PC-3 (cell line): Measurements from ENCODE around the gene TMPRSS7. TPM values are rescaled to one million over a fixed set of nuclear protein-coding genes. Genes with fewer than 3 reads are reported as not detected.

ENCODE experiments used
- ATAC-seq: fragments of 200-7000 bp; cut with Tn5 transposase; 2 replicates; pipeline ENCODE4 v1.9.1; 2020; ENCODE audit warnings: mild to moderate bottlenecking, moderate library complexity
- BruUV-seq: library from RNA; stranded (reverse); fragments of 400-500 nt; replicated peaks from 2 replicates; lab custom pipeline; 2021; lab: Mats Ljungman, UMichigan
- CTCF ChIA-PET: fragments of 300-600 bp; sonication (Branson Sonifier 250); formaldehyde crosslinking; loops from one replicate; lab custom pipeline; 2022; ENCODE audit warnings: antibody characterized with exemption; lab: Charles Lee
- POLR2A ChIA-PET: fragments of 300-600 bp; sonication (Branson Sonifier 250); formaldehyde crosslinking; loops from one replicate; lab custom pipeline; 2022; ENCODE audit warnings: antibody characterized with exemption; ENCODE audit not compliant: unreplicated experiment; lab: Charles Lee
- DNase-seq: peaks from one replicate; pipeline ENCODE4 v3.0.0-alpha.2; 2015
- H2AFZ ChIP-seq: fragments of 300-600 bp; sonication (generic); 2 replicates; pipeline ENCODE4 v1.6.0; 2016; ENCODE audit warnings: antibody characterized with exemption, low read length
- H3F3A ChIP-seq: fragments of 300-600 bp; sonication (generic); one replicate; pipeline ENCODE4 v1.6.0; 2017; ENCODE audit warnings: antibody characterized with exemption, low read length, control low read depth, mild to moderate bottlenecking; ENCODE audit not compliant: unreplicated experiment
- H3K27ac ChIP-seq: fragments of 300-600 bp; sonication (generic); 2 replicates; pipeline ENCODE4 v1.5.1; 2016; ENCODE audit warnings: mild to moderate bottlenecking, low read length
- H3K27me3 ChIP-seq: fragments of 300-600 bp; sonication (generic); 2 replicates; pipeline ENCODE4 v1.6.1; 2016; ENCODE audit warnings: low read length, mixed read lengths
- H3K36me3 ChIP-seq: fragments of 300-600 bp; sonication (generic); 2 replicates; pipeline ENCODE4 v1.6.1; 2016; ENCODE audit warnings: low read depth, mixed run types, low read length, mixed read lengths
- H3K4me1 ChIP-seq: fragments of 300-600 bp; sonication (generic); 2 replicates; pipeline ENCODE4 v1.5.1; 2016; ENCODE audit warnings: low read length; ENCODE audit not compliant: insufficient read depth
- H3K4me2 ChIP-seq: fragments of 300-600 bp; sonication (generic); 2 replicates; pipeline ENCODE4 v1.6.0; 2016; ENCODE audit warnings: low read length
- H3K4me3 ChIP-seq: fragments of 300-600 bp; sonication (generic); 2 replicates; pipeline ENCODE4 v1.5.1; 2016; ENCODE audit warnings: mild to moderate bottlenecking, low read length, mixed read lengths
- H3K79me2 ChIP-seq: fragments of 300-600 bp; sonication (generic); 2 replicates; pipeline ENCODE4 v1.6.1; 2017; ENCODE audit warnings: low read length, mixed read lengths
- H3K9ac ChIP-seq: fragments of 300-600 bp; sonication (generic); 2 replicates; pipeline ENCODE4 v1.6.0; 2016; ENCODE audit warnings: mild to moderate bottlenecking, low read length
- H3K9me2 ChIP-seq: fragments of 300-600 bp; sonication (generic); replicated peaks from 2 replicates; pipeline ENCODE4 v1.6.1; 2016; ENCODE audit warnings: mixed run types, low read length, mixed read lengths
- H3K9me3 ChIP-seq: fragments of 300-600 bp; sonication (generic); 2 replicates; pipeline ENCODE4 v1.6.1; 2016; ENCODE audit warnings: low read length, mixed read lengths
- H4K20me1 ChIP-seq: fragments of 300-600 bp; sonication (generic); 2 replicates; pipeline ENCODE4 v1.6.1; 2016; ENCODE audit warnings: low read length, mixed read lengths
- EZH2 ChIP-seq: fragments of 300-600 bp; sonication (generic); IDR thresholded peaks from one replicate; pipeline ENCODE4 v1.6.1; 2017; ENCODE audit warnings: antibody characterized with exemption, mild to moderate bottlenecking, low read length; ENCODE audit not compliant: unreplicated experiment
- EZH2phosphoT487 ChIP-seq: fragments of 300-600 bp; sonication (generic); IDR thresholded peaks from 2 replicates; pipeline ENCODE4 v1.6.1; 2018; ENCODE audit warnings: mild to moderate bottlenecking, antibody characterized with exemption, low read length, borderline replicate concordance
- intact Hi-C: fragments of 100-400 bp; cut with micrococcal nuclease; formaldehyde crosslinking; loops from 2 replicates; pipeline ENCODE4 v1.9.0; 2023
- total RNA-seq: library from RNA; depleted of rRNA; stranded (reverse); fragments of >200 nt; gene quantifications from 2 replicates; pipeline ENCODE4 v1.2.3, GENCODE V29; 2014
- TF ChIP-seq, protein P1 (sequence below): fragments of 300-600 bp; sonication (generic); conservative IDR thresholded peaks from 2 replicates; pipeline ENCODE4 v1.5.1; 2017; ENCODE audit warnings: antibody characterized with exemption, low read depth, mild to moderate bottlenecking, low read length

TMPRSS7 gene
- total RNA-seq, 1 experiment from 2014 or later = 0.33 TPM

DNA sequence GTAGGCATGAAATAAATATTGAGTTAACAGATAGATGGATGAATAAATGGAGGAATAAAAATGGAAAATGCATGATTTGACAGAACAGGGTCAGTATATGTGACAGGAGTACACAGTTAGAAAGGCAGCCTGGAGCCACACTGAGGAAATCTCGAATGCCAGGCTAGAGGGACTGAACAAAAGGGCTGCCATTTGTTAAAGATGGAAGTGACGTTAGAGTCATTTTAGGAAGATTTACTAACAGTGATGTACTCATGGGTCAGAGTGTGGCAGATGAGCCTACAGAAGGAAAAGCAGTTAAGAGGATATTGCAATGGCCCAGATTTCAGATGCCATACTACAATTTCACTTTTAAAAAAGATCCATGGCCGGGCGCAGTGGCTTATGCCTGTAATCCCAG lies 7.4 kb upstream of the TMPRSS7 start:
- DNase-seq (no peak), ATAC-seq (no peak)
- Histone ChIP-seq H3F3A (no peaks in the 10 kb centered on the region), H3K4me2 (no peak overlapping the region), H3K9me2 (no peaks in the 10 kb centered on the region), H3K27ac (no peak overlapping the region), H2AFZ (no peak overlapping the region), H3K4me3 (no peak overlapping the region), H3K4me1 (no peaks in the 10 kb centered on the region), H3K9ac (no peak overlapping the region), H3K36me3 (no peaks in the 10 kb centered on the region), H3K79me2 (no peaks in the 10 kb centered on the region), H4K20me1 (no peaks in the 10 kb centered on the region), H3K9me3 (no peaks in the 10 kb centered on the region), H3K27me3 (no peaks in the 10 kb centered on the region)
- ChIA-PET POLR2A (no interaction called here), CTCF (no interaction called here)
- BruUV-seq = no TSS peak
- intact Hi-C loops = no loop called here
- TF ChIP-seq, protein P1, sequence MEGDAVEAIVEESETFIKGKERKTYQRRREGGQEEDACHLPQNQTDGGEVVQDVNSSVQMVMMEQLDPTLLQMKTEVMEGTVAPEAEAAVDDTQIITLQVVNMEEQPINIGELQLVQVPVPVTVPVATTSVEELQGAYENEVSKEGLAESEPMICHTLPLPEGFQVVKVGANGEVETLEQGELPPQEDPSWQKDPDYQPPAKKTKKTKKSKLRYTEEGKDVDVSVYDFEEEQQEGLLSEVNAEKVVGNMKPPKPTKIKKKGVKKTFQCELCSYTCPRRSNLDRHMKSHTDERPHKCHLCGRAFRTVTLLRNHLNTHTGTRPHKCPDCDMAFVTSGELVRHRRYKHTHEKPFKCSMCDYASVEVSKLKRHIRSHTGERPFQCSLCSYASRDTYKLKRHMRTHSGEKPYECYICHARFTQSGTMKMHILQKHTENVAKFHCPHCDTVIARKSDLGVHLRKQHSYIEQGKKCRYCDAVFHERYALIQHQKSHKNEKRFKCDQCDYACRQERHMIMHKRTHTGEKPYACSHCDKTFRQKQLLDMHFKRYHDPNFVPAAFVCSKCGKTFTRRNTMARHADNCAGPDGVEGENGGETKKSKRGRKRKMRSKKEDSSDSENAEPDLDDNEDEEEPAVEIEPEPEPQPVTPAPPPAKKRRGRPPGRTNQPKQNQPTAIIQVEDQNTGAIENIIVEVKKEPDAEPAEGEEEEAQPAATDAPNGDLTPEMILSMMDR = no peak
- no peak for TF ChIP-seq EZH2
- TF ChIP-seq EZH2phosphoT487 = no peak

DNA sequence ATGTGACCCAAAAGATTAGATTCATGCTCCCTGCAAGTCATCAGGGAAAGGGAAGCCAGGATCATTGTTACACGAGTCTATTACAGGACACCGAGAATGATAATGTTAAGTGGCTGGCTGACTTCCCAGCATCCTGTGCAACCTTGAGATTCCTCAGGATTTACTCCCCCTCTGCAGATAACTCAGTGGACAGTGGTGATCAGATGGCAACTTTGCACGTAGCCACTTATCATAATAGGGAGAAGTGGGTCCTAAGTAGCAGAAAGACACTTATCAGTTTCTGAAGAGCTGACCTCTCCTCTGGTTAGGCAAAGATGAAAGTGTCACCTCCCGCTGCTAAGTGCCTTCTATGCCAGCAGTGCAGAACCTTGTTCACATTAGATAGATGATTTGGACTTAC lies 6.7 kb upstream of the TMPRSS7 start:
- no peaks in the 10 kb centered on the region for H3K79me2 ChIP-seq
- intact Hi-C loops = no loop called here
- H3K27ac ChIP-seq = no peak overlapping the region
- no peak overlapping the region for H2AFZ ChIP-seq
- no peak for DNase-seq
- CTCF ChIA-PET = no interaction called here
- no peak for TF ChIP-seq EZH2
- TF ChIP-seq, protein P1 = no peak
- no peak for TF ChIP-seq EZH2phosphoT487
- H3K27me3 ChIP-seq = no peaks in the 10 kb centered on the region
- no TSS peak for BruUV-seq
- POLR2A ChIA-PET = interaction anchor here (0.7 kb wide), 1 partner anchor 258 kb away, joined by 5 read pairs; no protein-coding TSS in a partner anchor
- H3K4me2 ChIP-seq = no peak overlapping the region
- no peaks in the 10 kb centered on the region for H3K9me2 ChIP-seq
- no peaks in the 10 kb centered on the region for H3F3A ChIP-seq
- H3K36me3 ChIP-seq = no peaks in the 10 kb centered on the region
- H4K20me1 ChIP-seq = no peaks in the 10 kb centered on the region
- no peak overlapping the region for H3K9ac ChIP-seq
- no peaks in the 10 kb centered on the region for H3K4me1 ChIP-seq
- no peak overlapping the region for H3K4me3 ChIP-seq
- no peaks in the 10 kb centered on the region for H3K9me3 ChIP-seq
- no peak for ATAC-seq

DNA sequence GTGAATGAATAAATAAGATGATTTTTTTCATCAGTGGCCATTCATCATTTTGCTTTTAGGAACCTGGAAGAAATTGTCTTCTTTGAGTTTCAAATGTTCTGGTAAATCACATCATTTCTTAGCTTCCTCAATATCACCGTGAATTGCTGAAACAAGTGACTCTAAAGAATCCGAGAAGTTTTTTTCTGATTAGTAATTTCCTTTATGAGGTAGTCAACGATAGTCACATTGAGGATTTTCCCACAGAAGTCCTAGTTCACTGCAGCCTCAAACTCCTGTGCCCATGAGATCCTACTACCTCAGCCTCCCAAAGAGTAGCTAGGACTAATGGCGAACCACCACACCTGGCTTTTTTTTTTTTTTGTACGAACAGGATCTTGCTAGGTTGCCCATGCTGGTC lies 3.6 kb upstream of the TMPRSS7 start:
- Histone ChIP-seq H3K9ac (no peak overlapping the region), H3K4me2 (no peak overlapping the region), H2AFZ (no peak overlapping the region), H3K79me2 (no peaks in the 10 kb centered on the region), H3K27me3 (no peaks in the 10 kb centered on the region), H3K27ac (no peak overlapping the region), H3K4me3 (no peak overlapping the region), H3F3A (no peaks in the 10 kb centered on the region), H3K9me2 (no peaks in the 10 kb centered on the region), H4K20me1 (no peaks in the 10 kb centered on the region), H3K4me1 (no peaks in the 10 kb centered on the region), H3K36me3 (no peaks in the 10 kb centered on the region), H3K9me3 (no peaks in the 10 kb centered on the region)
- intact Hi-C loops = no loop called here
- DNase-seq = no peak
- TF ChIP-seq EZH2 = no peak
- TF ChIP-seq EZH2phosphoT487 = no peak
- TF ChIP-seq, protein P1 = no peak
- ChIA-PET POLR2A (no interaction called here), CTCF (no interaction called here)
- no TSS peak for BruUV-seq
- ATAC-seq = no peak
